Neural progenitor cell (in vitro differentiated cells): Measurements from ENCODE around the gene CCDC106. TPM values are rescaled to one million over a fixed set of nuclear protein-coding genes. Genes with fewer than 3 reads are reported as not detected.

Experiments
- DNase-seq: peaks from one replicate; pipeline ENCODE4 v3.0.0-alpha.2; 2016; ENCODE audit warnings: low spot score
- H2AFZ ChIP-seq: fragments of 200-600 bp; sonication (generic); replicated peaks from 2 replicates; pipeline ENCODE4 v1.6.1; 2016; ENCODE audit warnings: antibody characterized with exemption
- H3F3A ChIP-seq: fragments of 200-600 bp; sonication (generic); 2 replicates; pipeline ENCODE4 v1.6.1; 2016; ENCODE audit warnings: antibody characterized with exemption, low read depth
- H3K27ac ChIP-seq: fragments of 200-600 bp; sonication (generic); 2 replicates; pipeline ENCODE4 v1.5.1; 2016; ENCODE audit warnings: mild to moderate bottlenecking
- H3K27me3 ChIP-seq: fragments of 200-600 bp; sonication (generic); 2 replicates; pipeline ENCODE4 v1.6.1; 2016; ENCODE audit warnings: mild to moderate bottlenecking, moderate library complexity
- H3K36me3 ChIP-seq: fragments of 200-600 bp; sonication (generic); 2 replicates; pipeline ENCODE4 v1.5.1; 2016
- H3K4me1 ChIP-seq: fragments of 200-600 bp; sonication (generic); 2 replicates; pipeline ENCODE4 v1.6.1; 2016; ENCODE audit warnings: mixed run types
- H3K4me2 ChIP-seq: fragments of 200-600 bp; sonication (generic); 2 replicates; pipeline ENCODE4 v1.6.1; 2016
- H3K4me3 ChIP-seq: fragments of 200-600 bp; sonication (generic); 2 replicates; pipeline ENCODE4 v1.5.1; 2016
- H3K79me2 ChIP-seq: fragments of 200-600 bp; sonication (generic); 2 replicates; pipeline ENCODE4 v1.6.1; 2016; ENCODE audit warnings: low read depth
- H3K9ac ChIP-seq: fragments of 200-600 bp; sonication (generic); 2 replicates; pipeline ENCODE4 v1.6.1; 2016
- H3K9me3 ChIP-seq: fragments of 200-600 bp; sonication (generic); 2 replicates; pipeline ENCODE4 v1.5.1; 2016; ENCODE audit warnings: low read depth
- H4K20me1 ChIP-seq: fragments of 200-600 bp; sonication (generic); 2 replicates; pipeline ENCODE4 v1.6.1; 2016; ENCODE audit warnings: low read depth
- H3K27ac Mint-ChIP-seq: 3 replicates; pipeline ENCODE4 v1.8.0; 2021; ENCODE audit warnings: mixed read lengths
- H3K27me3 Mint-ChIP-seq: 2 replicates; pipeline ENCODE4 v1.8.0; 2022; ENCODE audit warnings: low read depth, mild to moderate bottlenecking, inconsistent platforms, moderate library complexity, mixed read lengths; ENCODE audit not compliant: insufficient read depth
- H3K36me3 Mint-ChIP-seq: 3 replicates; pipeline ENCODE4 v1.8.0; 2021; ENCODE audit warnings: mixed read lengths
- H3K4me1 Mint-ChIP-seq: 3 replicates; pipeline ENCODE4 v1.8.0; 2021; ENCODE audit warnings: mixed read lengths
- H3K4me3 Mint-ChIP-seq: 3 replicates; pipeline ENCODE4 v1.8.0; 2021; ENCODE audit warnings: mild to moderate bottlenecking, moderate library complexity, mixed read lengths
- H3K9me3 Mint-ChIP-seq: 3 replicates; pipeline ENCODE4 v1.8.0; 2020; ENCODE audit warnings: mixed read lengths
- CTCF ChIP-seq: fragments of 200-600 bp; sonication (generic); IDR thresholded peaks from 2 replicates; pipeline ENCODE4 v1.5.1; 2017; ENCODE audit warnings: antibody characterized with exemption, mild to moderate bottlenecking
- EZH2 ChIP-seq: fragments of 200-600 bp; sonication (generic); IDR thresholded peaks from 2 replicates; pipeline ENCODE4 v1.6.1; 2017; ENCODE audit warnings: antibody characterized with exemption, mild to moderate bottlenecking, moderate library complexity
- EZH2phosphoT487 ChIP-seq: fragments of 200-600 bp; sonication (generic); IDR thresholded peaks from 2 replicates; pipeline ENCODE4 v1.6.1; 2017; ENCODE audit warnings: antibody characterized with exemption
- total RNA-seq: library from RNA; depleted of rRNA; stranded (reverse); fragments of >200 nt; gene quantifications from 2 replicates; pipeline ENCODE4 v1.2.3, GENCODE V29; 2015; ENCODE audit warnings: low replicate concordance

Gene CCDC106
- total RNA-seq, 1 donor from 2014 or later = 7.6 TPM

GRCh38 chr19:55611983-55612645 lies 35.9 kb upstream of the CCDC106 start:
- no peaks in the 10 kb centered on the region for H3K4me1 ChIP-seq
- H3K36me3 Mint-ChIP-seq = peaks cover 20% of the 10 kb centered on the region
- no peaks in the 10 kb centered on the region for H3K9me3 Mint-ChIP-seq
- no peak overlapping the region for H3K27ac Mint-ChIP-seq
- H3K4me1 Mint-ChIP-seq = peaks cover 17% of the 10 kb centered on the region
- no peak overlapping the region for H3K9ac ChIP-seq
- no peak overlapping the region for H3K4me3 Mint-ChIP-seq
- no peaks in the 10 kb centered on the region for H3K36me3 ChIP-seq
- H3K79me2 ChIP-seq = peaks cover 37% of the 10 kb centered on the region
- peaks cover 2% of the 10 kb centered on the region for H3K27me3 Mint-ChIP-seq
- H3K9me3 ChIP-seq = no peaks in the 10 kb centered on the region
- H3K4me3 ChIP-seq = no peak overlapping the region
- no peak overlapping the region for H2AFZ ChIP-seq
- H4K20me1 ChIP-seq = peaks cover 56% of the 10 kb centered on the region
- DNase-seq = no peak
- no peaks in the 10 kb centered on the region for H3K27me3 ChIP-seq
- TF ChIP-seq EZH2phosphoT487 (no peak), EZH2 (no peak), CTCF (no peak)
- no peaks in the 10 kb centered on the region for H3F3A ChIP-seq
- H3K27ac ChIP-seq = no peak overlapping the region
- no peak overlapping the region for H3K4me2 ChIP-seq

GRCh38 chr19:55613396-55613795 lies 34.6 kb upstream of the CCDC106 start:
- Mint-ChIP-seq H3K9me3 (no peaks in the 10 kb centered on the region), H3K36me3 (peaks cover 24% of the 10 kb centered on the region), H3K4me1 (peaks cover 15% of the 10 kb centered on the region), H3K4me3 (no peak overlapping the region), H3K27ac (no peak overlapping the region), H3K27me3 (peaks cover 6% of the 10 kb centered on the region)
- H3K4me3 ChIP-seq = no peak overlapping the region
- H3K36me3 ChIP-seq = no peaks in the 10 kb centered on the region
- H2AFZ ChIP-seq = no peak overlapping the region
- no peaks in the 10 kb centered on the region for H3K9me3 ChIP-seq
- H3F3A ChIP-seq = no peaks in the 10 kb centered on the region
- no peak for DNase-seq
- TF ChIP-seq EZH2phosphoT487 (no peak), CTCF (no peak), EZH2 (no peak)
- H4K20me1 ChIP-seq = peaks cover 45% of the 10 kb centered on the region
- H3K79me2 ChIP-seq = peaks cover 26% of the 10 kb centered on the region
- no peak overlapping the region for H3K4me2 ChIP-seq
- no peak overlapping the region for H3K9ac ChIP-seq
- no peak overlapping the region for H3K27ac ChIP-seq
- no peaks in the 10 kb centered on the region for H3K4me1 ChIP-seq
- no peaks in the 10 kb centered on the region for H3K27me3 ChIP-seq

DNA sequence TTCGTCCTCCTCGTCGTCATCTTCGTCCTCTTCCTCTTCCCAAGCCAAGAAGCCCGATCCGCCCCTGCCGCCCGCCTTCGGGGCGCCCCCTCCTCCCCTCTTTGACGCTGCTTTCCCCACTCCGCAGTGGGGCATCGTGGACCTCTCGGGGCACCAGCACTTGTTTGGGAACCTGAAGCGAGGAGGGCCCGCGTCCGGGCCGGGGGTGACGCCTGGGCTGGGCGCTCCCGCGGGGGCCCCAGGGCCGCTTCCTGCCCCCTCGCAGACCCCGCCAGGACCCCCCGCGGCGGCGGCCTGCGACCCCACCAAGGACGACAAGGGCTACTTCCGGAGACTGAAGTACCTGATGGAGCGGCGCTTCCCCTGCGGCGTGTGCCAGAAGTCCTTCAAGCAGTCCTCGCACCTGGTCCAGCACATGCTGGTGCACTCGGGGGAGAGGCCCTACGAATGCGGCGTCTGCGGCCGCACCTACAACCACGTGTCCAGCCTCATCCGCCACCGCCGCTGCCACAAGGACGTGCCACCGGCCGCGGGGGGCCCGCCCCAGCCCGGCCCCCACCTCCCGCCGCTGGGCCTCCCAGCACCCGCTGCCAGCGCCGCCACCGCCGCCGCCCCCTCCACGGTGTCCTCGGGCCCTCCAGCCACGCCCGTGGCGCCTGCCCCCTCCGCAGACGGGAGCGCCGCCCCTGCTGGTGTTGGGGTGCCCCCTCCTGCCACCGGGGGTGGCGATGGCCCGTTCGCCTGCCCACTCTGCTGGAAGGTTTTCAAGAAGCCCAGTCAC lies 33.9 kb upstream of the CCDC106 start:
- no peak for DNase-seq
- Histone ChIP-seq H3K4me1 (no peaks in the 10 kb centered on the region), H3K79me2 (peaks cover 19% of the 10 kb centered on the region), H3K27ac (no peak overlapping the region), H3K4me2 (no peak overlapping the region), H4K20me1 (peaks cover 38% of the 10 kb centered on the region), H3K36me3 (no peaks in the 10 kb centered on the region), H3K9ac (no peak overlapping the region), H2AFZ (no peak overlapping the region), H3K27me3 (no peaks in the 10 kb centered on the region), H3F3A (no peaks in the 10 kb centered on the region), H3K9me3 (no peaks in the 10 kb centered on the region), H3K4me3 (no peak overlapping the region)
- H3K4me3 Mint-ChIP-seq = no peak overlapping the region
- peaks cover 6% of the 10 kb centered on the region for H3K27me3 Mint-ChIP-seq
- H3K36me3 Mint-ChIP-seq = peaks cover 25% of the 10 kb centered on the region
- no peak for TF ChIP-seq CTCF
- TF ChIP-seq EZH2phosphoT487 = no peak
- TF ChIP-seq EZH2 = no peak
- H3K9me3 Mint-ChIP-seq = no peaks in the 10 kb centered on the region
- no peak overlapping the region for H3K27ac Mint-ChIP-seq
- peaks cover 14% of the 10 kb centered on the region for H3K4me1 Mint-ChIP-seq
